ENCODE data around the gene INPP5A.

Gene INPP5A

GRCh38 chr10:132582137-132582536 lies 44.5 kb downstream of the INPP5A start:
- no peak for DNase-seq (ENCODE audit: low spot score)

- DNase-seq (ENCODE audit: low spot score), result no peak
Measured at GRCh38 chr10:132582771-132583170, 45.2 kb downstream of the INPP5A start.

GRCh38 chr10:132583456-132583855 lies 45.9 kb downstream of the INPP5A start:
- DNase-seq (ENCODE audit: low spot score), result no peak

- no peak for DNase-seq (ENCODE audit: low spot score)
Measured at GRCh38 chr10:132584081-132584480, 46.5 kb downstream of the INPP5A start.

- no peak for DNase-seq (ENCODE audit: low spot score)
Measured at GRCh38 chr10:132585732-132586722, 48.4 kb downstream of the INPP5A start.

GRCh38 chr10:132586739-132587138 lies 49.2 kb downstream of the INPP5A start:
- no peak for DNase-seq (ENCODE audit: low spot score)

- DNase-seq (ENCODE audit: low spot score), result no peak
Measured at GRCh38 chr10:132587175-132587574, 49.6 kb downstream of the INPP5A start.

- DNase-seq (ENCODE audit: low spot score), result peak; percentile 70
Measured at GRCh38 chr10:132588301-132589013, 50.9 kb downstream of the INPP5A start.

- DNase-seq (ENCODE audit: low spot score), result no peak
Measured at GRCh38 chr10:132589015-132589414, 51.4 kb downstream of the INPP5A start.

- DNase-seq (ENCODE audit: low spot score), result no peak
Measured at GRCh38 chr10:132589681-132590080, 52.1 kb downstream of the INPP5A start.

GRCh38 chr10:132590094-132590751 lies 52.6 kb downstream of the INPP5A start:
- no peak for DNase-seq (ENCODE audit: low spot score)

- no peak for DNase-seq (ENCODE audit: low spot score)
Measured at GRCh38 chr10:132590752-132591121, 53.1 kb downstream of the INPP5A start.

- no peak for DNase-seq (ENCODE audit: low spot score)
Measured at GRCh38 chr10:132591166-132591971, 53.8 kb downstream of the INPP5A start.

- no peak for DNase-seq (ENCODE audit: low spot score)
Measured at GRCh38 chr10:132592790-132593383, 55.3 kb downstream of the INPP5A start.

GRCh38 chr10:132593389-132593788 lies 55.8 kb downstream of the INPP5A start:
- no peak for DNase-seq (ENCODE audit: low spot score)

- DNase-seq (ENCODE audit: low spot score), result no peak
Measured at GRCh38 chr10:132593900-132594876, 56.6 kb downstream of the INPP5A start.

GRCh38 chr10:132595021-132595420 lies 57.4 kb downstream of the INPP5A start:
- no peak for DNase-seq (ENCODE audit: low spot score)

GRCh38 chr10:132595854-132596253 lies 58.3 kb downstream of the INPP5A start:
- DNase-seq (ENCODE audit: low spot score), result no peak

GRCh38 chr10:132596742-132597279 lies 59.2 kb downstream of the INPP5A start:
- DNase-seq (ENCODE audit: low spot score), result no peak

GRCh38 chr10:132597654-132598053 lies 60.1 kb downstream of the INPP5A start:
- DNase-seq (ENCODE audit: low spot score), result no peak

Measured in pons (tissue), 1 donor.